KMS-11 (cell line): ENCODE results near the gene GTSE1.

Experiments used
- H2AFZ ChIP-seq: fragments of 200-600 bp; sonication (generic); 2 replicates; pipeline ENCODE4 v1.6.1; 2016; ENCODE audit warnings: antibody characterized with exemption, mixed run types, low read depth
- H3K27ac ChIP-seq: fragments of 200-600 bp; sonication (generic); 2 replicates; pipeline ENCODE4 v1.6.1; 2016; ENCODE audit warnings: mild to moderate bottlenecking, mixed run types
- H3K27me3 ChIP-seq: fragments of 200-600 bp; sonication (generic); 2 replicates; pipeline ENCODE4 v1.6.1; 2017; ENCODE audit warnings: mild to moderate bottlenecking, low read depth, mixed run types, moderate library complexity; ENCODE audit not compliant: insufficient read depth
- H3K36me3 ChIP-seq: fragments of 200-600 bp; sonication (generic); 2 replicates; pipeline ENCODE4 v1.6.1; 2017; ENCODE audit warnings: mild to moderate bottlenecking, mixed run types; ENCODE audit not compliant: insufficient read depth
- H3K4me1 ChIP-seq: fragments of 200-600 bp; sonication (generic); 2 replicates; pipeline ENCODE4 v1.6.1; 2016; ENCODE audit warnings: mild to moderate bottlenecking, low read depth, mixed run types; ENCODE audit not compliant: poor library complexity, severe bottlenecking
- H3K4me2 ChIP-seq: fragments of 200-600 bp; sonication (generic); 2 replicates; pipeline ENCODE4 v1.7.0; 2016; ENCODE audit warnings: mild to moderate bottlenecking, mixed run types
- H3K4me3 ChIP-seq: fragments of 200-600 bp; sonication (generic); IDR thresholded peaks from 2 replicates; pipeline ENCODE4 v1.6.1; 2017; ENCODE audit warnings: low read depth, low read length, mixed read lengths; ENCODE audit not compliant: insufficient read depth
- H3K79me2 ChIP-seq: fragments of 200-600 bp; sonication (generic); 2 replicates; pipeline ENCODE4 v1.6.1; 2016; ENCODE audit warnings: low read depth, mixed run types; ENCODE audit not compliant: insufficient read depth
- H3K9ac ChIP-seq: fragments of 200-600 bp; sonication (generic); 2 replicates; pipeline ENCODE4 v1.6.1; 2016; ENCODE audit warnings: mild to moderate bottlenecking, mixed run types
- H4K20me1 ChIP-seq: fragments of 200-600 bp; sonication (generic); 2 replicates; pipeline ENCODE4 v1.6.1; 2016; ENCODE audit warnings: mild to moderate bottlenecking, mixed run types; ENCODE audit not compliant: insufficient read depth
- CTCF ChIP-seq: fragments of 200-600 bp; sonication (generic); conservative IDR thresholded peaks from 2 replicates; pipeline ENCODE4 v1.6.1; 2017; ENCODE audit warnings: low read depth, mild to moderate bottlenecking, antibody characterized with exemption, low read length, moderate library complexity, mixed read lengths

Gene GTSE1

GRCh38 chr22:46292732-46293131 is 3.9 kb upstream of the GTSE1 start:
- Histone ChIP-seq H3K9ac (peak overlapping the region; percentile 30; the same call in 1 of the 2 replicates), H3K27ac (no peak overlapping the region; the same call in 1 of the 2 replicates), H2AFZ (peak overlapping the region; percentile 64; the same call in 1 of the 2 replicates), H3K4me2 (peak overlapping the region; percentile 48; the same call in 1 of the 2 replicates), H3K79me2 (peaks cover 7% of the 10 kb centered on the region), H3K4me1 (peaks cover 33% of the 10 kb centered on the region), H4K20me1 (no peaks in the 10 kb centered on the region), H3K4me3 (no peak overlapping the region), H3K36me3 (no peaks in the 10 kb centered on the region), H3K27me3 (no peaks in the 10 kb centered on the region)
- TF ChIP-seq CTCF: no peak

- peaks cover 17% of the 10 kb centered on the region for H3K79me2 ChIP-seq
- H3K27ac ChIP-seq: peak overlapping the region; percentile 62
- peaks cover 43% of the 10 kb centered on the region for H3K4me1 ChIP-seq
- H3K4me2 ChIP-seq: peak overlapping the region; percentile 48
- no peak overlapping the region for H3K4me3 ChIP-seq
- no peaks in the 10 kb centered on the region for H4K20me1 ChIP-seq
- H2AFZ ChIP-seq: peak overlapping the region; percentile 64; the same call in 1 of the 2 replicates
- 0 out of 2 replicates have a peak, but pooled peaks cover 2% of the 10 kb centered on the region for H3K36me3 ChIP-seq
- no peaks in the 10 kb centered on the region for H3K27me3 ChIP-seq
- TF ChIP-seq CTCF: no peak
- H3K9ac ChIP-seq: peak overlapping the region; percentile 30; the same call in 1 of the 2 replicates
Observed at GRCh38 chr22:46293577-46294260, 3.0 kb upstream of the GTSE1 start.

GRCh38 chr22:46294784-46295183 is 1.9 kb upstream of the GTSE1 start:
- no peak overlapping the region for H3K4me3 ChIP-seq
- H3K27ac ChIP-seq: no peak overlapping the region
- no peak overlapping the region for H2AFZ ChIP-seq
- H3K4me2 ChIP-seq: peak overlapping the region; percentile 81; the same call in 1 of the 2 replicates
- no peaks in the 10 kb centered on the region for H4K20me1 ChIP-seq
- peaks cover 52% of the 10 kb centered on the region for H3K4me1 ChIP-seq
- TF ChIP-seq CTCF: no peak
- H3K36me3 ChIP-seq: peaks cover 3% of the 10 kb centered on the region; the same call in 1 of the 2 replicates
- H3K79me2 ChIP-seq: peaks cover 27% of the 10 kb centered on the region
- no peaks in the 10 kb centered on the region for H3K27me3 ChIP-seq
- no peak overlapping the region for H3K9ac ChIP-seq

- TF ChIP-seq CTCF: no peak
- peak overlapping the region; percentile 81 for H3K4me2 ChIP-seq
- H3K4me1 ChIP-seq: peaks cover 52% of the 10 kb centered on the region
- no peak overlapping the region for H3K4me3 ChIP-seq
- peak overlapping the region; percentile 69; the same call in 1 of the 2 replicates for H3K9ac ChIP-seq
- H2AFZ ChIP-seq: peak overlapping the region; percentile 57
- H3K27me3 ChIP-seq: no peaks in the 10 kb centered on the region
- no peaks in the 10 kb centered on the region for H4K20me1 ChIP-seq
- H3K27ac ChIP-seq: peak overlapping the region; percentile 77
- peaks cover 33% of the 10 kb centered on the region for H3K79me2 ChIP-seq
- H3K36me3 ChIP-seq: peaks cover 3% of the 10 kb centered on the region; the same call in 1 of the 2 replicates
Observed at GRCh38 chr22:46295277-46295971, 1.2 kb upstream of the GTSE1 start.
